GM13976 (cell line): ENCODE data around the gene UBA3.

Experiments
- DNase-seq: peaks from one replicate; pipeline ENCODE4 v3.0.0; 2012; ENCODE audit warnings: low spot score
- in situ Hi-C: fragments of 300-500 bp; cut with MboI; formaldehyde crosslinking; loops from one replicate; pipeline ENCODE4 v1.12.0; 2022; ENCODE audit warnings: low sequenced_read_pairs, mixed read lengths, inconsistent platforms; ENCODE audit not compliant: unreplicated experiment
- TF ChIP-seq, protein P1 (sequence below): IDR thresholded peaks from 2 replicates; pipeline ENCODE4 v1.5.1; 2012; ENCODE audit warnings: borderline replicate concordance, mild to moderate bottlenecking; ENCODE audit not compliant: insufficient read depth; ENCODE audit errors: extremely low read depth, missing control alignments, control extremely low read depth

UBA3 gene

DNA sequence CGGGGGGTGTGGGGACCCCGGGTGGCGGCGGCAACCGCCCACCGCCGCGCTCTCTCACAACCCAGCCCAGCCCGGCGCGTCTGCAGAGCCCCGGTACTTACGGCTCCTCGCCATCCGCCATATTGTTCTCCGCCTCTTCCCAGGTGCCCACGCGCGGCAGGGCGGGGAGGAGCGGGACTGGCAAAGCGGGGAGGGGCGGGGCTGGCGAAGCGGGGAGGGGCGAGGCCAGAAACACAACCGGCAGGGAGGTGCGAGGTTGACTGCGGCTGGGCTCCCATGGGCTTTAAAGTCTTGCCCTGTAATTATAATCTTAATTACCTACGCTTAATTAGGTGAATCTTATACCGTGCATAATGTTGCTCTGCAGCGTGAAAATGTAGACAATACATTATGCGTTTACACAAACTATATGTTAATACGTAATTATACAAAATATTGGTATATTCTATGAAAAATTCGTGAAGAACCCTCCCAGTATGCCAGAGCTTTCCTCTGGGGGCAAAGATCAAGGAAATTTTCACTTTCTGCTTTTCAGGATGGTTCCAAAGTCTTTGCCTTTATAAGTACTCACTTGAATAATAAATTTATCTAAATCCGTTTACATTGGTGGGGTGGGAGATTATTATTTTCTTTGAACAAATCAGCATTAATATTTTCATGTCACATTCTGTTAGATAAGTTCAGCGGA is at the start of gene UBA3:
Gene UBA3, minus strand, starts transcription at position 133 of the 688 bp plus-strand sequence. Its CDS starts 12 bp downstream, at position 121.
- in situ Hi-C loops = no loop called here
- TF ChIP-seq, protein P1, sequence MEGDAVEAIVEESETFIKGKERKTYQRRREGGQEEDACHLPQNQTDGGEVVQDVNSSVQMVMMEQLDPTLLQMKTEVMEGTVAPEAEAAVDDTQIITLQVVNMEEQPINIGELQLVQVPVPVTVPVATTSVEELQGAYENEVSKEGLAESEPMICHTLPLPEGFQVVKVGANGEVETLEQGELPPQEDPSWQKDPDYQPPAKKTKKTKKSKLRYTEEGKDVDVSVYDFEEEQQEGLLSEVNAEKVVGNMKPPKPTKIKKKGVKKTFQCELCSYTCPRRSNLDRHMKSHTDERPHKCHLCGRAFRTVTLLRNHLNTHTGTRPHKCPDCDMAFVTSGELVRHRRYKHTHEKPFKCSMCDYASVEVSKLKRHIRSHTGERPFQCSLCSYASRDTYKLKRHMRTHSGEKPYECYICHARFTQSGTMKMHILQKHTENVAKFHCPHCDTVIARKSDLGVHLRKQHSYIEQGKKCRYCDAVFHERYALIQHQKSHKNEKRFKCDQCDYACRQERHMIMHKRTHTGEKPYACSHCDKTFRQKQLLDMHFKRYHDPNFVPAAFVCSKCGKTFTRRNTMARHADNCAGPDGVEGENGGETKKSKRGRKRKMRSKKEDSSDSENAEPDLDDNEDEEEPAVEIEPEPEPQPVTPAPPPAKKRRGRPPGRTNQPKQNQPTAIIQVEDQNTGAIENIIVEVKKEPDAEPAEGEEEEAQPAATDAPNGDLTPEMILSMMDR = no peak
- peak; percentile 91 for DNase-seq

DNA sequence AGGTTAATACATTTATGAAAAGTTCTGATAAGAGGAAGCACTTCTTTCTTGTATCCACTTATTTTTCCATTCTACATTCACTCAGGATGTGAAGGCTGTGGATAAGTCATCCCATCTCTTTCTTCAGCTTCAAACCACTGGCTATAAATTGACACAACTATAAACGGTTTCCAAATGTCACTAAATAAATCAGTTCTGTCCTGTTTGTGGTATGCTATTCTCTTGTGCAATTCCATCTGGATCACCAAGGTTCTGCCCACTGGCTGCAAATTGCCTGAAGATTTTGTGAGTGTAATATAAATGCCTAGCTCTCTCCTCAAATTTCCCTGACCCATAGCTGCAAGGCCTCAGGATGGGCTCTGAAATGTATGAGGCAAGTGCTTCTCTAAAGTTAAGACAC is 49.4 kb upstream of the UBA3 start:
- DNase-seq = no peak
- in situ Hi-C loops = no loop called here
- TF ChIP-seq, protein P1 = no peak

DNA sequence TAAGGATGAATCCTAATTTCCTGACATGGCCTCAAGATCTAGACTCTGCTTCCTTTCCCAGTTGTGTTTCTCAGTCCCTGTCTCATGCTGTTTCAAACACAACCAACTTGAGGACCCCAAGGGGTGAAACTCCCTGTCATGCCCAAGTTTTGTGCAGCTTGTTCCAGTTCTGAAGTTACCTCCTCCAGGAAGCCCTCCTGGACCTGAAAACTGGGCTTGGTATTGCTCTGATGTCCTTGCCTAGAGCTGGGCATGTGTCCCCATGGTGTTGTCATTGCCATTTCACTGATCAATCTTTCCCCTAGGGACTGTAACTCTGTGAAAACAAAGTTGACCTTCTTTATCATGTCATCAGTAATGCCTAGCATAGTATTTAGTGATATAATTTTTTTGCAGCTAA is 48.3 kb upstream of the UBA3 start:
- in situ Hi-C loops = no loop called here
- DNase-seq = no peak
- TF ChIP-seq, protein P1 = no peak

DNA sequence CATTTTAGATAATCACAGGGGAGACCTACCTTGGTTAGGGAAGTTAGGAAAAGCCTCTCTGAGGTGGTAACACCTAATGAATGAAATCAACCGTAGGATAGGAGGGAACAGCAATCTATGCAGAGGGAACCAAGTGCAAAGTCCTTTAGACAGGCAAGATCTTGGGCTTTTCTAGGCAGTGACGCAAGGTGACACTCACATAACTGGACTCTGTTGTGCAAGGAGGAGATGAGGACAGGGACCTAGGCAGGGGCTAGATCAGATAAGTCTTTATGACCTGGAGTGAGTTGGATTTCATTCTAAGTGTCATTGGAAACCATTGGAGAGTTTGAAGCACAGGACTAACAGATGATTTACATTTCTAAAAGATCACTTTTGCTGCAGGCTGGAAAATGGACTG is 46.8 kb upstream of the UBA3 start:
- in situ Hi-C loops = no loop called here
- TF ChIP-seq, protein P1 = no peak
- no peak for DNase-seq

DNA sequence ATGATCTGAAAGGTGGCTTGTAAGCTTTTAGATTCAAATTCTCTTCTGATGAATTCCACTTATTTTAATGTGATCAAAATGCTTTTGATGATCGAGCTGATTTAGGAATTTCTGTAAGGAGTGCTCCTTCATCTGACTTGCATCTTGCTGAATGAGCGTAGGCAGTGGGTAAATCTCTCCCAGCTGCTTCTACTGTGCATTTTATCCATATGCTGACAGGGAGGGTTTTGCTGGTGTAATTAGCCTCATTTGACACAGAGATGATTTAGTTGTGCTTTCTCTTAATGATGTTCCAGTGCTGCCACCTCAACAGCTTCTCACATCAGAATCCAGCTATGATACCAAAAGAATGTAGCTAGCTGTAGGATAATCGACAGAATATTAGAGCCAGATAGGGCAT is 46.1 kb upstream of the UBA3 start:
- TF ChIP-seq, protein P1 = no peak
- in situ Hi-C loops = no loop called here
- no peak for DNase-seq

DNA sequence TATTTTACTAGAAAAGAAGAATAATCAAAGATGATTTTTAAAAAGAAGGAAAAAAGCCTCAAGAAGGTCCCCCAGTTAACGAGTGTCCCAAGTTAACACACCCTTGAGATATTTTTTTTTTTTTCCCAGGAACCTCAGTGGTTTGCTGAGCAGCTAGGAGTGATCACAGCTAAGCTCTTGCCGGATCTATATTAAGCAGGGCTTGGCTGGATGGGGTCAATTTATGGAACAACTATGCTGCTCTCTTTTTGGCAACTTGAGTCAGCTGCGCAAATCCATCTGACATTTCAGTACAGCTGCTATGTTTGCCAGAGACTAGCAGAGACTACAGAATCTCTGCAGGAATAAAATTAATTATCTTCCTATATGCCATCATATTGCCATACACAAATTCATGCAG is 42.2 kb upstream of the UBA3 start, which contains the start of gene LMOD3:
Gene LMOD3, minus strand, starts transcription at position 193 of the 400 bp plus-strand sequence. CDS start 209 bp downstream, outside the sequence.
- in situ Hi-C loops = no loop called here
- no peak for DNase-seq
- TF ChIP-seq, protein P1 = no peak
